BE2C (cell line): ENCODE results near the gene ZNF534. TPM values are rescaled to one million over a fixed set of nuclear protein-coding genes. Genes with fewer than 3 reads are reported as not detected.

Source experiments
- DNase-seq: peaks from one replicate; pipeline ENCODE4 v3.0.0-alpha.2; 2020
- H3K27me3 ChIP-seq: fragments of 250-450 bp; sonication (Bioruptor Pico); 2 replicates; pipeline ENCODE4 v1.5.1; 2020; ENCODE audit warnings: mild to moderate bottlenecking
- H3K36me3 ChIP-seq: fragments of 250-450 bp; sonication (Bioruptor Pico); 2 replicates; pipeline ENCODE4 v1.5.1; 2020; ENCODE audit warnings: mild to moderate bottlenecking
- H3K4me1 ChIP-seq: fragments of 250-450 bp; sonication (Bioruptor Pico); 2 replicates; pipeline ENCODE4 v1.5.1; 2020
- H3K4me3 ChIP-seq: 2 replicates; pipeline ENCODE4 v1.5.1; 2011; ENCODE audit warnings: low read depth, low read length
- H3K9me3 ChIP-seq: fragments of 250-450 bp; sonication (Bioruptor Pico); 2 replicates; pipeline ENCODE4 v1.5.1; 2020
- polyA plus RNA-seq: library from polyadenylated mRNA; unstranded; fragments of >200 nt; gene quantifications from one replicate; pipeline ENCODE4 v1.2.1, GENCODE V29; 2012; ENCODE audit warnings: low read depth, missing spikeins; ENCODE audit not compliant: insufficient read length, insufficient read depth
- TF ChIP-seq, protein P1 (sequence below): IDR thresholded peaks from 2 replicates; pipeline ENCODE4 v1.5.1; 2012; ENCODE audit warnings: mild to moderate bottlenecking, low read depth, low read length

Gene ZNF534
- polyA plus RNA-seq: not detected

- H3K9me3 ChIP-seq: no peaks in the 10 kb centered on the region; the same call in 1 of the 2 replicates
- H3K27me3 ChIP-seq: no peaks in the 10 kb centered on the region
- H3K36me3 ChIP-seq: no peaks in the 10 kb centered on the region
- H3K4me1 ChIP-seq: no peaks in the 10 kb centered on the region
- TF ChIP-seq, protein P1, sequence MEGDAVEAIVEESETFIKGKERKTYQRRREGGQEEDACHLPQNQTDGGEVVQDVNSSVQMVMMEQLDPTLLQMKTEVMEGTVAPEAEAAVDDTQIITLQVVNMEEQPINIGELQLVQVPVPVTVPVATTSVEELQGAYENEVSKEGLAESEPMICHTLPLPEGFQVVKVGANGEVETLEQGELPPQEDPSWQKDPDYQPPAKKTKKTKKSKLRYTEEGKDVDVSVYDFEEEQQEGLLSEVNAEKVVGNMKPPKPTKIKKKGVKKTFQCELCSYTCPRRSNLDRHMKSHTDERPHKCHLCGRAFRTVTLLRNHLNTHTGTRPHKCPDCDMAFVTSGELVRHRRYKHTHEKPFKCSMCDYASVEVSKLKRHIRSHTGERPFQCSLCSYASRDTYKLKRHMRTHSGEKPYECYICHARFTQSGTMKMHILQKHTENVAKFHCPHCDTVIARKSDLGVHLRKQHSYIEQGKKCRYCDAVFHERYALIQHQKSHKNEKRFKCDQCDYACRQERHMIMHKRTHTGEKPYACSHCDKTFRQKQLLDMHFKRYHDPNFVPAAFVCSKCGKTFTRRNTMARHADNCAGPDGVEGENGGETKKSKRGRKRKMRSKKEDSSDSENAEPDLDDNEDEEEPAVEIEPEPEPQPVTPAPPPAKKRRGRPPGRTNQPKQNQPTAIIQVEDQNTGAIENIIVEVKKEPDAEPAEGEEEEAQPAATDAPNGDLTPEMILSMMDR: no peak
- H3K4me3 ChIP-seq: no peak within 1 kb of the TSS
- no peak for DNase-seq
Observed at GRCh38 chr19:52428937-52429336, at the start of gene ZNF534. TSS of gene ZNF534 (plus strand) at chr19:52429148. CDS start at chr19:52431475, 2,327 bp downstream.

DNA sequence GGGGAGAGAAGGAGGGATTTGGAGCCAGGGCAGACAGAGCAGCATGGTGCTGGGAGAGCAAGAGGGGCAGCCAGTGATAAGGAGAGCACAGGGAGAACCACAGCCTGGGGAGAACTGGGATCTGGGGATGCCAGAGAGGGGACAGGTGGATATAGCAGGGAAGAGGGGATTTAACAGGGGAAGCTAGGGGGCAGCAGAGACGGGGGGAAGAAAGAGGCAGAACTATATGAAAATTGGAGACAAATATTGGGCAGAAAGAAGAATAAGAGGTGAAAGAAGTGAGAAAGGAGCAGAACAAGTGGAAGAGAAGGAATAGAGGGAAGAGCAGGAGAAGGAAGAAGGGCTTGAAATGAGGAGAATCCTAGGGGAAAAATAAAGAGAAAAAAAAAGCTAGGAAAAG is 37.8 kb upstream of the ZNF534 start:
- Histone ChIP-seq H3K27me3 (no peaks in the 10 kb centered on the region), H3K36me3 (no peaks in the 10 kb centered on the region), H3K4me3 (no peak overlapping the region), H3K4me1 (no peaks in the 10 kb centered on the region), H3K9me3 (no peaks in the 10 kb centered on the region)
- TF ChIP-seq, protein P1: 0 out of 2 replicates have a peak, but pooled peaks have one; percentile 6
- DNase-seq: no peak

GRCh38 chr19:52397310-52398080 is 31.5 kb upstream of the ZNF534 start, which contains the start of gene ZNF528:
TSS of gene ZNF528 (plus strand) at chr19:52397849. CDS start at chr19:52402014, 4,165 bp downstream.
- Histone ChIP-seq H3K4me3 (peak within 1 kb of the TSS; percentile 79), H3K4me1 (no peaks in the 10 kb centered on the region), H3K36me3 (no peaks in the 10 kb centered on the region; the same call in 1 of the 2 replicates), H3K9me3 (no peaks in the 10 kb centered on the region), H3K27me3 (no peaks in the 10 kb centered on the region)
- DNase-seq: peak; percentile 97
- TF ChIP-seq, protein P1: no peak

- Histone ChIP-seq H3K36me3 (no peaks in the 10 kb centered on the region; the same call in 1 of the 2 replicates), H3K27me3 (no peaks in the 10 kb centered on the region), H3K4me3 (peak overlapping the region; percentile 79), H3K9me3 (no peaks in the 10 kb centered on the region), H3K4me1 (no peaks in the 10 kb centered on the region)
- peak; percentile 12 for DNase-seq
- TF ChIP-seq, protein P1: no peak
Observed at GRCh38 chr19:52398081-52398441, 30.9 kb upstream of the ZNF534 start.

DNA sequence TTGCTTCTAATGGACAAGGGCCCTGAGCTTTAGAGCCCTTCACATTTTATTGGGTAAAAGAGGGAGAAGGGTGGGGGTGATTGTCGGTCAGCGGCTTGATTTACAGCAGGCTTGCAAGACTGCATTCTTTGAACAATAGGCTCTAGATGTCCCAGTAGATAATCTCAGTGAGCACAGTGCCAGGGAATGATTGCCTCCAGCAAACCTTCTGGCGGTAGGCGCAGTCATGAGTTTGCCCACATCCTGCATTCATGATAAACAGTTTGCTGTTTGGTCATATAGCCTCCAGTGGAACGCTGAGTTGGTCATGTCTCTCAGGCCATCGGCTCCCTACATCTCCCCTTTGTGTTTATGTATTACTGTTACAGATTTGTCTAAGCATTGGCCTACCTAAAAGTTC is 18.7 kb upstream of the ZNF534 start:
- peaks cover 6% of the 10 kb centered on the region; the same call in 1 of the 2 replicates for H3K36me3 ChIP-seq
- no peak overlapping the region for H3K4me3 ChIP-seq
- no peaks in the 10 kb centered on the region for H3K27me3 ChIP-seq
- no peaks in the 10 kb centered on the region for H3K4me1 ChIP-seq
- H3K9me3 ChIP-seq: no peaks in the 10 kb centered on the region
- TF ChIP-seq, protein P1: no peak
- DNase-seq: no peak

DNA sequence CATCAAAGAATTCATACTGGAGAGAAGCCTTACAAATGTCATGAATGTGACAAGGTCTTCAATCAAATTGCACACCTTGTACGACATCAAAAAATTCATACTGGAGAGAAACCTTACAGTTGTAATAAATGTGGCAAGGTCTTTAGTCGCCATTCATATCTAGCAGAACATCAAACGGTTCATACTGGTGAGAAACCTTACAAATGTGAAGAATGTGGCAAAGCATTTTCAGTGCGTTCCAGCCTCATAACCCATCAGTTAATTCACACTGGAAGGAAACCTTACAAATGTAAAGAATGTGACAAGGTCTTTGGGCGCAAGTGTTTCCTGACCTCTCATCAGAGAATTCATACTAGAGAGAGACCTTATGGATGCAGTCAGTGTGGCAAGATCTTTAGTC is 13.2 kb upstream of the ZNF534 start:
- H3K9me3 ChIP-seq: no peaks in the 10 kb centered on the region
- H3K27me3 ChIP-seq: no peaks in the 10 kb centered on the region
- DNase-seq: no peak
- H3K4me3 ChIP-seq: no peak overlapping the region
- H3K4me1 ChIP-seq: no peaks in the 10 kb centered on the region
- TF ChIP-seq, protein P1: no peak
- no peaks in the 10 kb centered on the region for H3K36me3 ChIP-seq
